ENCODE data around the gene SEZ6L.

Gene SEZ6L

GRCh38 chr22:26246552-26246951 is 77.3 kb downstream of the SEZ6L start:
- DNase-seq = no peak

- DNase-seq = no peak
These were observed 82.6 kb downstream of the SEZ6L start for GRCh38 chr22:26251869-26252268.

GRCh38 chr22:26259510-26259909 is 90.2 kb downstream of the SEZ6L start:
- DNase-seq = no peak

- DNase-seq = no peak
These were observed 94.9 kb downstream of the SEZ6L start for GRCh38 chr22:26264162-26264561.

- DNase-seq = no peak
These were observed 96.0 kb downstream of the SEZ6L start for GRCh38 chr22:26265281-26265680.

GRCh38 chr22:26265909-26266308 is 96.6 kb downstream of the SEZ6L start:
- DNase-seq = no peak

GRCh38 chr22:26267856-26268255 is 98.6 kb downstream of the SEZ6L start:
- no peak for DNase-seq

GRCh38 chr22:26269572-26269971 is 100.3 kb downstream of the SEZ6L start:
- no peak for DNase-seq

- no peak for DNase-seq
These were observed 102.2 kb downstream of the SEZ6L start for GRCh38 chr22:26271427-26271826.

GRCh38 chr22:26273011-26273675 is 103.9 kb downstream of the SEZ6L start:
- no peak for DNase-seq

- no peak for DNase-seq
These were observed 107.4 kb downstream of the SEZ6L start for GRCh38 chr22:26276529-26277160.

GRCh38 chr22:26281941-26282340 is 112.7 kb downstream of the SEZ6L start:
- DNase-seq = no peak

- DNase-seq = no peak
These were observed 114.1 kb downstream of the SEZ6L start for GRCh38 chr22:26283330-26283729.

GRCh38 chr22:26285632-26286031 is 116.4 kb downstream of the SEZ6L start:
- no peak for DNase-seq

GRCh38 chr22:26286091-26286820 is 117.0 kb downstream of the SEZ6L start:
- no peak for DNase-seq

- no peak for DNase-seq
These were observed 118.3 kb downstream of the SEZ6L start for GRCh38 chr22:26287382-26288225.

- DNase-seq = no peak
These were observed 120.4 kb downstream of the SEZ6L start for GRCh38 chr22:26289611-26290101.

- no peak for DNase-seq
These were observed 122.8 kb downstream of the SEZ6L start for GRCh38 chr22:26291940-26292666.

- DNase-seq = no peak
These were observed 123.4 kb downstream of the SEZ6L start for GRCh38 chr22:26292667-26292995.

GRCh38 chr22:26295563-26296126 is 126.4 kb downstream of the SEZ6L start:
- no peak for DNase-seq

GRCh38 chr22:26298605-26299310 is 129.5 kb downstream of the SEZ6L start:
- no peak for DNase-seq

Measured in inflammatory macrophage treated with lipopolysaccharide for 1 hour (primary cell).